ENCODE measurements around the gene RP2. TPM values are rescaled to one million over a fixed set of nuclear protein-coding genes. Genes with fewer than 3 reads are reported as not detected.

The RP2 gene
- total and polyA plus RNA-seq, 3 experiments from 2014 or later = 5.5 to 6.9 (median 6.4) TPM

DNA sequence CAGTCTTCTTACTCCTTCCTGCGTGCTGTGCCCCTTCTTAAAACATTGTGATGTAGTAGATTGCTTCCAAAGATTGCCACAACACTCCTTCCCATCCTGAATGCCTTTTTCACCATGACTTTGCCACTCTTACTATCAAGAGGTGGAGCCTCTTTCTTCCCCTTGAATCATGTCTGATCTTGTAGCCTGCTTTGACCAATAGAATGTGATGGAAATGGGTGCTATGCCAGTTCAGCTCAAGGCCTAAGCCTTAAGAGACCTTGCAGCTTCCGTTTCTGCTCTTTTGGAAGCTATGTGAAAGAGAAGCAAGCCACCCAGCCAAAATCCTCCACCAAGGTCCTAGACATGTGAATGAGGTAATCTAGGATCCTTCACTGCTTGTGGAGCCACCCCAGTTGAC lies 31.6 kb upstream of the RP2 start:
- Mint-ChIP-seq H3K9me3 (no peaks in the 10 kb centered on the region), H3K4me1 (no peaks in the 10 kb centered on the region), H3K27ac (no peak overlapping the region), H3K36me3 (no peaks in the 10 kb centered on the region), H3K27me3 (peaks cover 5 to 8% of the 10 kb centered on the region in 2 donors), H3K4me3 (no peak overlapping the region)
- ChIA-PET POLR2A (no interaction called here), CTCF (no interaction called here)
- Histone ChIP-seq H3K9me3 (ENCODE audit: low read length) (no peaks in the 10 kb centered on the region), H3K27me3 (ENCODE audit: insufficient read depth, low read length, poor library complexity, severe bottlenecking) (no peaks in the 10 kb centered on the region), H3K4me1 (ENCODE audit: insufficient read depth, low read length) (no peaks in the 10 kb centered on the region), H3K4me3 (ENCODE audit: low read length) (no peak overlapping the region), H3K36me3 (ENCODE audit: insufficient read depth, low read length) (no peaks in the 10 kb centered on the region), H3K27ac (ENCODE audit: low read depth, low read length) (no peak overlapping the region)
- no peak for DNase-seq

GRCh38 chrX:46811121-46811520 lies 25.7 kb upstream of the RP2 start:
- no peaks in the 10 kb centered on the region for H3K9me3 Mint-ChIP-seq
- Histone ChIP-seq H3K27me3 (ENCODE audit: insufficient read depth, low read length, poor library complexity, severe bottlenecking) (no peaks in the 10 kb centered on the region), H3K4me3 (ENCODE audit: low read length) (no peak overlapping the region), H3K36me3 (ENCODE audit: insufficient read depth, low read length) (no peaks in the 10 kb centered on the region), H3K4me1 (ENCODE audit: insufficient read depth, low read length) (no peaks in the 10 kb centered on the region), H3K9me3 (ENCODE audit: low read length) (no peaks in the 10 kb centered on the region), H3K27ac (ENCODE audit: low read depth, low read length) (no peak overlapping the region)
- POLR2A ChIA-PET = no interaction called here
- no peak overlapping the region for H3K27ac Mint-ChIP-seq
- H3K27me3 Mint-ChIP-seq = peaks cover 26 to 31% of the 10 kb centered on the region in 2 donors
- H3K36me3 Mint-ChIP-seq = no peaks in the 10 kb centered on the region
- H3K4me3 Mint-ChIP-seq = no peak overlapping the region
- CTCF ChIA-PET = no interaction called here
- no peak for DNase-seq
- no peaks in the 10 kb centered on the region for H3K4me1 Mint-ChIP-seq

- CTCF ChIA-PET = no interaction called here
- no peaks in the 10 kb centered on the region for H3K4me1 ChIP-seq (ENCODE audit: insufficient read depth, low read length)
- Mint-ChIP-seq H3K4me3 (no peak overlapping the region), H3K4me1 (no peaks in the 10 kb centered on the region), H3K27ac (no peak overlapping the region), H3K36me3 (no peaks in the 10 kb centered on the region), H3K27me3 (peaks cover 26 to 34% of the 10 kb centered on the region in 2 donors), H3K9me3 (no peaks in the 10 kb centered on the region)
- H3K27ac ChIP-seq (ENCODE audit: low read depth, low read length) = no peak overlapping the region
- no peaks in the 10 kb centered on the region for H3K36me3 ChIP-seq (ENCODE audit: insufficient read depth, low read length)
- DNase-seq = no peak
- POLR2A ChIA-PET = no interaction called here
- no peaks in the 10 kb centered on the region for H3K9me3 ChIP-seq (ENCODE audit: low read length)
- H3K27me3 ChIP-seq (ENCODE audit: insufficient read depth, low read length, poor library complexity, severe bottlenecking) = no peaks in the 10 kb centered on the region
- no peak overlapping the region for H3K4me3 ChIP-seq (ENCODE audit: low read length)
Observed at GRCh38 chrX:46812445-46812844, 24.4 kb upstream of the RP2 start.

DNA sequence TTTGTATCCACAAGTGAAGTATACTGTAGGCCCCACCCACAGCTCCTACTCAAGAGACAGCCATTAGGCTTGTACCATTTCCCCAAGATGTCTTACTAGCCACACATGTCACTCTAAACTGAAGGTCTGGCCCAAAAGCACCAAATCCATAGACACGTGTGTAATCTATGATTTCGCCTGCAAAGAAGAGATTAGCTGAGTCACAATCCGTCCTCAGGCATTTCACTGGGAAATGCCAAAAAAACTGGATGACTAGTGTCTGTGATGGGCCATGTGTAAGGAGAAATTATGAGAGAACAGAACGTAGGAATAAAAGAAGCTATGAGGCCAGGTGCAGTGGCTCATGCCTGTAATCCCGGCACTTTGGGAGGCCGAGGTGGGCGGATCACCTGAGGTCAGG lies 21.9 kb upstream of the RP2 start:
- Histone ChIP-seq H3K4me1 (ENCODE audit: insufficient read depth, low read length) (no peaks in the 10 kb centered on the region), H3K36me3 (ENCODE audit: insufficient read depth, low read length) (no peaks in the 10 kb centered on the region), H3K27ac (ENCODE audit: low read depth, low read length) (no peak overlapping the region), H3K9me3 (ENCODE audit: low read length) (no peaks in the 10 kb centered on the region), H3K27me3 (ENCODE audit: insufficient read depth, low read length, poor library complexity, severe bottlenecking) (no peaks in the 10 kb centered on the region), H3K4me3 (ENCODE audit: low read length) (no peak overlapping the region)
- ChIA-PET POLR2A (no interaction called here), CTCF (no interaction called here)
- no peaks in the 10 kb centered on the region for H3K36me3 Mint-ChIP-seq
- H3K4me3 Mint-ChIP-seq = no peak overlapping the region
- no peak overlapping the region for H3K27ac Mint-ChIP-seq
- no peaks in the 10 kb centered on the region for H3K4me1 Mint-ChIP-seq
- peaks cover 21 to 31% of the 10 kb centered on the region in 2 donors for H3K27me3 Mint-ChIP-seq
- no peak for DNase-seq
- no peaks in the 10 kb centered on the region for H3K9me3 Mint-ChIP-seq

DNA sequence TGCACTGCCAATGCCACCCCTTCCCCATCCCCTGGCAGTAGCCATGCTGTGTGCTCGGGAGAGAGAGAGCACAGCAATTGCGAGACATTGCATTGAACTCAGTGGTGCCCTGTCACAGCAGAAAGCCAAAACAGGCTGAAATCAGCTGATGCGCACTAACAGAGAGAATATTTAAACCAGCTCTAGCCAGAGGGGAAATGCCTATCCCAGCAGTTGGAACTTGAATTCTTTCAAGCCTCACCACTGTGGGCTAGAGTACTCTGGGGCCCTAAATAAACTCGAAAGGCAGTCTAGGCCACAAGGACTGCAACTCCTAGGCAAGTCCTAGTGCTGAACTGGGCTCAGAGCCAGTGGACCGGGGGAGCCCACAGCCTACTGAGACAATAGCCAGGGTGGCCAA lies 17.7 kb upstream of the RP2 start:
- ChIA-PET CTCF (no interaction called here), POLR2A (no interaction called here)
- H3K27me3 ChIP-seq (ENCODE audit: insufficient read depth, low read length, poor library complexity, severe bottlenecking) = no peaks in the 10 kb centered on the region
- no peaks in the 10 kb centered on the region for H3K4me1 Mint-ChIP-seq
- DNase-seq = no peak
- peaks cover 0 to 8% (median 0%) of the 10 kb centered on the region in 3 donors for H3K36me3 Mint-ChIP-seq
- no peaks in the 10 kb centered on the region for H3K4me1 ChIP-seq (ENCODE audit: insufficient read depth, low read length)
- H3K27ac Mint-ChIP-seq = no peak overlapping the region
- no peak overlapping the region for H3K27ac ChIP-seq (ENCODE audit: low read depth, low read length)
- no peaks in the 10 kb centered on the region for H3K9me3 ChIP-seq (ENCODE audit: low read length)
- peaks cover 0 to 12% (median 3%) of the 10 kb centered on the region in 5 donors for H3K9me3 Mint-ChIP-seq
- no peak overlapping the region for H3K4me3 ChIP-seq (ENCODE audit: low read length)
- peaks cover 0 to 22% of the 10 kb centered on the region in 2 donors for H3K27me3 Mint-ChIP-seq
- H3K36me3 ChIP-seq (ENCODE audit: insufficient read depth, low read length) = no peaks in the 10 kb centered on the region
- no peak overlapping the region for H3K4me3 Mint-ChIP-seq

DNA sequence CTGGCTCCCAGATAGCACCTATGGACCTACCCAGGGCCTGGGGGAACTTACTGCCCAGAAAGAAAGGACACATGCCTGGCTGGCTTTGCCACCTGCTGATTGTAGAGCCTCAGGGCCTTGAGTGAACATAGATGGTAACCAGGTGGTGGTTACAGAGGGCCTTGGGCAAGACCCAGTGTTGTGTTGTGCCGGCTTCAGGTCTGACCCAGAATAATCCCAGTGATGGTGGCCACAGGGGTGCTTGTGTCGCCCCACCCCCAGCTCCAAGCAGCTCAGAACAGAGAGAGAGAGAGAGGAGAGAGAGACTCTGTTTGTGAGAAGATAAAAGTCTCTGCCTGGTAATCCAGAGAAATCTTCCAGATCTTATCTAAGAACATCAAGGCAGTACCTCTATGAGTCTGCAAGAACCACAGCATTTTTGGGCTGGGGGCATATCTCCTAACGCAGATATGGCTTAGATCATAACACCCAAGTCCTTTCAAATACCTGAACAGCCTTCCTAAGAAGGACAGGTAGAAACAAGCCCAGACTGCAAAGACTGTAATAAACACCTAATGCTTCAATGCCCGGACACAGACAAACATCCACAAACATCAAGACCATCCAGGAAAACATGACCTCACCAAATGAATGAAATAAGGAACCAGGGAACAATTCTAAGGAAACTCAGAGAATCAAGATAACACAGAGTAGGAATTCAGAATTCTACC lies 16.3 kb upstream of the RP2 start:
- no peaks in the 10 kb centered on the region for H3K36me3 ChIP-seq (ENCODE audit: insufficient read depth, low read length)
- H3K27me3 ChIP-seq (ENCODE audit: insufficient read depth, low read length, poor library complexity, severe bottlenecking) = no peaks in the 10 kb centered on the region
- peaks cover 0 to 10% of the 10 kb centered on the region in 2 donors for H3K27me3 Mint-ChIP-seq
- peaks cover 0 to 8% (median 0%) of the 10 kb centered on the region in 3 donors for H3K36me3 Mint-ChIP-seq
- H3K4me1 ChIP-seq (ENCODE audit: insufficient read depth, low read length) = no peaks in the 10 kb centered on the region
- H3K27ac Mint-ChIP-seq = no peak overlapping the region
- no peak for DNase-seq
- POLR2A ChIA-PET = no interaction called here
- peaks cover 0 to 12% (median 3%) of the 10 kb centered on the region in 5 donors for H3K9me3 Mint-ChIP-seq
- H3K4me3 Mint-ChIP-seq = no peak overlapping the region
- no peak overlapping the region for H3K4me3 ChIP-seq (ENCODE audit: low read length)
- H3K4me1 Mint-ChIP-seq = no peaks in the 10 kb centered on the region
- no peak overlapping the region for H3K27ac ChIP-seq (ENCODE audit: low read depth, low read length)
- CTCF ChIA-PET = no interaction called here
- H3K9me3 ChIP-seq (ENCODE audit: low read length) = no peaks in the 10 kb centered on the region

DNA sequence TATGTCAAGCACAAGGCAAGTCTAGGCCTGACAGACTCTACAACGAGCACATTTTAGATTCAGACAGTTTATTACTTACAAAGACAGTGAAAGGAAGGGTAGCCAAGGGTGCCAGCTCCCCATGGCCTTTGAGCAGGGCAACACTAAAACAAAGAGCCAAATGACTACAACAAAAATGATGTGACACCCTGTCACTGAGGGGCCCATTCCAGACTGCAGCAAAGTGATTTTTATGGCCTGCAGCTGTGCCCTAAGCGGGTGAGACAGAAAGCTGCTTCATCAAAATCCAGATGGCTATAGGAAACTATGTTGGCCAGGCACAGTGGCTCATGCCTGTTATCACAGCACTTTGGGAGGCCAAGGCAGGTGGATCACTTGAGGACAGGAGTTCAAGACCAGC lies 13.4 kb upstream of the RP2 start:
- Mint-ChIP-seq H3K4me1 (no peaks in the 10 kb centered on the region), H3K4me3 (no peak overlapping the region), H3K27me3 (peaks cover 3 to 11% of the 10 kb centered on the region in 2 donors), H3K36me3 (peaks cover 0 to 8% (median 0%) of the 10 kb centered on the region in 3 donors), H3K27ac (no peak overlapping the region), H3K9me3 (peaks cover 0 to 12% (median 3%) of the 10 kb centered on the region in 5 donors)
- ChIA-PET CTCF (no interaction called here), POLR2A (no interaction called here)
- H3K27me3 ChIP-seq (ENCODE audit: insufficient read depth, low read length, poor library complexity, severe bottlenecking) = no peaks in the 10 kb centered on the region
- no peaks in the 10 kb centered on the region for H3K9me3 ChIP-seq (ENCODE audit: low read length)
- no peaks in the 10 kb centered on the region for H3K4me1 ChIP-seq (ENCODE audit: insufficient read depth, low read length)
- H3K4me3 ChIP-seq (ENCODE audit: low read length) = no peak overlapping the region
- H3K27ac ChIP-seq (ENCODE audit: low read depth, low read length) = no peak overlapping the region
- H3K36me3 ChIP-seq (ENCODE audit: insufficient read depth, low read length) = no peaks in the 10 kb centered on the region
- no peak for DNase-seq

DNA sequence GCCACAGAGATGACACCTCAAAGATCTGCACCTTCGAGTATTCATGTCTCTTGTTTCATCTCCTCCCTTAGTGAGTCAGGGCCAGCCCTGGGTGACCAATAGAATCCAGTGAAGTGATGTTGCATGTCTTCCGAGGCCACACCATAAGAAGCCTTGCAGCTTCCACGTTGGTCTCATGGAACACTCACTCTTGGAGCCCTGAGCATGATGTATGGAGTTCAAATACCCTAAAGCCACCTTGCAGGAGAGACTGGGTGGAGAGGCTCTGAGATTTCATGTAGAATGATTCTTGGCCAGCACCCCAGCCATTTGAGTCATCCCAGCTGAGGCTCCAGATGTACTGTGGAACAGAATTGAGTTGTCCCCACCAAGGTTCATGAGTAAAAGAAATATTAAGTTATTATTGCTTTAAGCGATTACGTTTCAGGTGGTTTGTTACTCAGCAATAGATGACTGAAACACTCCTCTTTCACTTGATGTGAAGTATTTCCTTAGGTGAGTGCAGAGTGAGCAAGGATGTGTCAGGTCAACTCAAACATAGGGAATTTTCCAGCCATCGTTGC lies 5.0 kb upstream of the RP2 start:
- CTCF ChIA-PET = no interaction called here
- H3K4me3 Mint-ChIP-seq = no peak overlapping the region
- Histone ChIP-seq H3K27ac (ENCODE audit: low read depth, low read length) (no peak overlapping the region), H3K9me3 (ENCODE audit: low read length) (no peaks in the 10 kb centered on the region), H3K4me3 (ENCODE audit: low read length) (no peak overlapping the region), H3K4me1 (ENCODE audit: insufficient read depth, low read length) (no peaks in the 10 kb centered on the region), H3K36me3 (ENCODE audit: insufficient read depth, low read length) (no peaks in the 10 kb centered on the region), H3K27me3 (ENCODE audit: insufficient read depth, low read length, poor library complexity, severe bottlenecking) (no peaks in the 10 kb centered on the region)
- no peak for DNase-seq
- peaks cover 0 to 3% (median 0%) of the 10 kb centered on the region in 3 donors for H3K36me3 Mint-ChIP-seq
- H3K27ac Mint-ChIP-seq = no peak overlapping the region
- H3K9me3 Mint-ChIP-seq = no peaks in the 10 kb centered on the region
- POLR2A ChIA-PET = no interaction called here
- H3K4me1 Mint-ChIP-seq = peaks cover 0 to 6% (median 4%) of the 10 kb centered on the region in 3 donors
- peaks cover 3 to 9% of the 10 kb centered on the region in 2 donors for H3K27me3 Mint-ChIP-seq
